IgD-negative memory B cell (primary cell): ENCODE data around the gene KRTAP4-6. TPM values are rescaled to one million over a fixed set of nuclear protein-coding genes. Genes with fewer than 3 reads are reported as not detected.
"Not testable (repeated sequence)": the region's sequence is repeated elsewhere in the genome, so short reads cannot be mapped to it uniquely, and the experiment has no call there.

Source experiments
- H3K27ac Mint-ChIP-seq, 3 donors: one replicate each; pipeline ENCODE4 v1.8.0; 2020 to 2022; ENCODE audit warnings: mild to moderate bottlenecking in 3 of 3, mixed read lengths in 3 of 3, moderate library complexity in 1 of 3
- H3K27me3 Mint-ChIP-seq: one replicate; pipeline ENCODE4 v1.8.0; 2021; ENCODE audit warnings: mixed read lengths
- H3K36me3 Mint-ChIP-seq: one replicate; pipeline ENCODE4 v1.8.0; 2020; ENCODE audit warnings: mild to moderate bottlenecking, mixed read lengths
- H3K4me1 Mint-ChIP-seq, 3 donors: one replicate each; pipeline ENCODE4 v1.8.0; 2020 to 2022; ENCODE audit warnings: mixed read lengths in 3 of 3, mild to moderate bottlenecking in 1 of 3
- H3K4me3 Mint-ChIP-seq, 4 donors: one replicate each; pipeline ENCODE4 v1.8.0; 2020 to 2022; ENCODE audit warnings: mild to moderate bottlenecking in 4 of 4, mixed read lengths in 4 of 4, moderate library complexity in 3 of 4
- H3K9me3 Mint-ChIP-seq, 3 donors: one replicate each; pipeline ENCODE4 v1.8.0; 2020 to 2021; ENCODE audit warnings: mixed read lengths in 3 of 3, mild to moderate bottlenecking in 1 of 3
- polyA plus RNA-seq: library from polyadenylated mRNA; unstranded; fragments of 300-500 nt; fragmentation: Illumina TruSeq; gene quantifications from one replicate; pipeline ENCODE4 v1.2.3, GENCODE V29; 2021

Gene KRTAP4-6
- polyA plus RNA-seq, 1 donor from 2014 or later = not detected

- H3K4me1 Mint-ChIP-seq, H3K36me3 Mint-ChIP-seq, H3K4me3 Mint-ChIP-seq, H3K27ac Mint-ChIP-seq, H3K9me3 Mint-ChIP-seq: not testable (repeated sequence)
- H3K27me3 Mint-ChIP-seq = peaks cover 13% of the 10 kb centered on the region
These were observed 19.8 kb upstream of the KRTAP4-6 start for GRCh38 chr17:41160190-41160589.

- no peak overlapping the region for H3K27ac Mint-ChIP-seq
- H3K36me3 Mint-ChIP-seq = no peaks in the 10 kb centered on the region
- H3K27me3 Mint-ChIP-seq = peaks cover 14% of the 10 kb centered on the region
- H3K9me3 Mint-ChIP-seq = peaks cover 0 to 3% (median 0%) of the 10 kb centered on the region in 3 donors
- H3K4me3 Mint-ChIP-seq = no peak overlapping the region
- peaks cover 0 to 3% (median 0%) of the 10 kb centered on the region in 3 donors for H3K4me1 Mint-ChIP-seq
These were observed 13.5 kb upstream of the KRTAP4-6 start for GRCh38 chr17:41153856-41154255.

GRCh38 chr17:41151525-41151924, 11.2 kb upstream of the KRTAP4-6 start:
- H3K27ac Mint-ChIP-seq = no peak overlapping the region
- no peak overlapping the region for H3K4me3 Mint-ChIP-seq
- peaks cover 0 to 3% (median 0%) of the 10 kb centered on the region in 3 donors for H3K4me1 Mint-ChIP-seq

GRCh38 chr17:41150026-41150425, 9.7 kb upstream of the KRTAP4-6 start:
- no peaks in the 10 kb centered on the region for H3K36me3 Mint-ChIP-seq
- no peak overlapping the region for H3K4me3 Mint-ChIP-seq
- no peak overlapping the region for H3K27ac Mint-ChIP-seq
- H3K4me1 Mint-ChIP-seq = peaks cover 0 to 3% (median 0%) of the 10 kb centered on the region in 3 donors
- peaks cover 0 to 1% (median 0%) of the 10 kb centered on the region in 3 donors for H3K9me3 Mint-ChIP-seq
- peaks cover 10% of the 10 kb centered on the region for H3K27me3 Mint-ChIP-seq

More at GRCh38 chr17:41151525-41151924, 11.2 kb upstream of the KRTAP4-6 start:
- peaks cover 0 to 2% (median 1%) of the 10 kb centered on the region in 3 donors for H3K9me3 Mint-ChIP-seq
- no peaks in the 10 kb centered on the region for H3K36me3 Mint-ChIP-seq
- H3K27me3 Mint-ChIP-seq = peaks cover 12% of the 10 kb centered on the region

GRCh38 chr17:41149652-41149985, 9.3 kb upstream of the KRTAP4-6 start, which contains the start of gene KRTAP4-5:
Gene KRTAP4-5, minus strand, starts transcription at chr17:41149825. Its CDS starts 58 bp downstream, at chr17:41149767.
- Mint-ChIP-seq H3K4me1 (peaks cover 0 to 3% (median 0%) of the 10 kb centered on the region in 3 donors), H3K4me3 (no peak within 1 kb of the TSS), H3K36me3 (no peaks in the 10 kb centered on the region), H3K27me3 (peaks cover 7% of the 10 kb centered on the region), H3K27ac (no peak within 1 kb of the TSS), H3K9me3 (peaks cover 0 to 1% (median 0%) of the 10 kb centered on the region in 3 donors)

- not testable (repeated sequence) for H3K27ac Mint-ChIP-seq, H3K4me3 Mint-ChIP-seq, H3K27me3 Mint-ChIP-seq, H3K9me3 Mint-ChIP-seq, H3K4me1 Mint-ChIP-seq, H3K36me3 Mint-ChIP-seq
These were observed 8.8 kb upstream of the KRTAP4-6 start for GRCh38 chr17:41148971-41149651.

GRCh38 chr17:41147531-41148204, 7.3 kb upstream of the KRTAP4-6 start:
- Mint-ChIP-seq H3K27me3 (peaks cover 3% of the 10 kb centered on the region), H3K4me3 (no peak overlapping the region), H3K27ac (no peak overlapping the region), H3K4me1 (peaks cover 0 to 5% (median 3%) of the 10 kb centered on the region in 3 donors), H3K36me3 (no peaks in the 10 kb centered on the region), H3K9me3 (peaks cover 3 to 14% (median 5%) of the 10 kb centered on the region in 3 donors)

- H3K27me3 Mint-ChIP-seq = peaks cover 5% of the 10 kb centered on the region
- no peak overlapping the region for H3K27ac Mint-ChIP-seq
- H3K36me3 Mint-ChIP-seq = no peaks in the 10 kb centered on the region
- H3K4me1 Mint-ChIP-seq = peaks cover 0 to 8% (median 4%) of the 10 kb centered on the region in 3 donors
- no peak overlapping the region for H3K4me3 Mint-ChIP-seq
- H3K9me3 Mint-ChIP-seq = peaks cover 5 to 24% (median 7%) of the 10 kb centered on the region in 3 donors
These were observed 4.9 kb upstream of the KRTAP4-6 start for GRCh38 chr17:41145261-41145660.

- Mint-ChIP-seq H3K36me3 (no peaks in the 10 kb centered on the region), H3K27me3 (peaks cover 5% of the 10 kb centered on the region), H3K9me3 (peaks cover 5 to 24% (median 7%) of the 10 kb centered on the region in 3 donors), H3K4me3 (no peak overlapping the region), H3K27ac (no peak overlapping the region), H3K4me1 (peaks cover 0 to 8% (median 4%) of the 10 kb centered on the region in 3 donors)
These were observed 4.5 kb upstream of the KRTAP4-6 start for GRCh38 chr17:41144846-41145245.

- Mint-ChIP-seq H3K4me3 (no peak overlapping the region), H3K27me3 (peaks cover 3% of the 10 kb centered on the region), H3K9me3 (peaks cover 11 to 32% (median 11%) of the 10 kb centered on the region in 3 donors), H3K27ac (no peak overlapping the region), H3K36me3 (no peaks in the 10 kb centered on the region), H3K4me1 (peaks cover 1 to 7% (median 4%) of the 10 kb centered on the region in 3 donors)
These were observed 1.0 kb upstream of the KRTAP4-6 start for GRCh38 chr17:41141361-41141760.

GRCh38 chr17:41139865-41140264, 479 bp downstream of the KRTAP4-6 start:
- Mint-ChIP-seq H3K4me3 (peak overlapping the region in 1 of 4 donors; percentile 1), H3K9me3 (peaks cover 11 to 32% (median 11%) of the 10 kb centered on the region in 3 donors)
- not testable (repeated sequence) for H3K27ac Mint-ChIP-seq, H3K4me1 Mint-ChIP-seq, H3K36me3 Mint-ChIP-seq, H3K27me3 Mint-ChIP-seq

- peaks cover 0 to 26% (median 22%) of the 10 kb centered on the region in 3 donors for H3K4me1 Mint-ChIP-seq
- no peaks in the 10 kb centered on the region for H3K36me3 Mint-ChIP-seq
- peak overlapping the region in 1 of 3 donors; percentile 57 for H3K27ac Mint-ChIP-seq
- H3K9me3 Mint-ChIP-seq = peaks cover 5 to 8% (median 5%) of the 10 kb centered on the region in 3 donors
- no peak overlapping the region for H3K4me3 Mint-ChIP-seq
- H3K27me3 Mint-ChIP-seq = no peaks in the 10 kb centered on the region
These were observed 6.2 kb downstream of the KRTAP4-6 start for GRCh38 chr17:41133880-41134735.

- Mint-ChIP-seq H3K4me3 (no peak overlapping the region), H3K4me1 (peaks cover 0 to 29% (median 28%) of the 10 kb centered on the region in 3 donors), H3K27me3 (no peaks in the 10 kb centered on the region), H3K9me3 (peaks cover 1 to 9% (median 3%) of the 10 kb centered on the region in 3 donors), H3K27ac (no peak overlapping the region), H3K36me3 (no peaks in the 10 kb centered on the region)
These were observed 8.4 kb downstream of the KRTAP4-6 start for GRCh38 chr17:41131979-41132378.

GRCh38 chr17:41127371-41127770, 13.0 kb downstream of the KRTAP4-6 start:
- Mint-ChIP-seq H3K36me3 (no peaks in the 10 kb centered on the region), H3K4me3 (no peak overlapping the region), H3K27me3 (peaks cover 5% of the 10 kb centered on the region), H3K27ac (no peak overlapping the region), H3K9me3 (peaks cover 0 to 7% (median 4%) of the 10 kb centered on the region in 3 donors), H3K4me1 (peaks cover 0 to 39% (median 38%) of the 10 kb centered on the region in 3 donors)

- peaks cover 5% of the 10 kb centered on the region for H3K27me3 Mint-ChIP-seq
- H3K27ac Mint-ChIP-seq = peak overlapping the region in 1 of 3 donors; percentile 25
- no peaks in the 10 kb centered on the region for H3K36me3 Mint-ChIP-seq
- H3K4me3 Mint-ChIP-seq = no peak overlapping the region
- peaks cover 0 to 7% (median 6%) of the 10 kb centered on the region in 3 donors for H3K9me3 Mint-ChIP-seq
- peaks cover 0 to 33% (median 31%) of the 10 kb centered on the region in 3 donors for H3K4me1 Mint-ChIP-seq
These were observed 13.9 kb downstream of the KRTAP4-6 start for GRCh38 chr17:41126412-41126811.
